HG02763 (cell line): ENCODE measurements around the gene IL22.
A peak's percentile ranks its signal among the peaks of the same experiment; 100 is the strongest.

ENCODE experiments used
- ATAC-seq: cut with Tn5 transposase; IDR thresholded peaks from one replicate; pipeline ENCODE4 v1.9.1; 2021; ENCODE audit warnings: mild to moderate bottlenecking, moderate library complexity; ENCODE audit not compliant: unreplicated experiment

IL22 gene

GRCh38 chr12:68264857-68265256 is 11.5 kb upstream of the IL22 start:
- ATAC-seq: no peak

GRCh38 chr12:68264158-68264855 is 10.9 kb upstream of the IL22 start:
- ATAC-seq: no peak

- ATAC-seq: no peak
Measured at GRCh38 chr12:68263366-68263765, 10.0 kb upstream of the IL22 start.

GRCh38 chr12:68261896-68262295 is 8.5 kb upstream of the IL22 start:
- ATAC-seq: no peak

- no peak for ATAC-seq
Measured at GRCh38 chr12:68260153-68260552, 6.7 kb upstream of the IL22 start.

- no peak for ATAC-seq
Measured at GRCh38 chr12:68259318-68259940, 6.0 kb upstream of the IL22 start.

- ATAC-seq: no peak
Measured at GRCh38 chr12:68252077-68252476, 1.3 kb downstream of the IL22 start.

- no peak for ATAC-seq
Measured at GRCh38 chr12:68250454-68250853, 3.0 kb downstream of the IL22 start.

- ATAC-seq: no peak
Measured at GRCh38 chr12:68247785-68248184, 5.6 kb downstream of the IL22 start.

GRCh38 chr12:68246350-68246749 is 7.1 kb downstream of the IL22 start:
- no peak for ATAC-seq

- no peak for ATAC-seq
Measured at GRCh38 chr12:68245180-68246021, 8.0 kb downstream of the IL22 start.

- ATAC-seq: no peak
Measured at GRCh38 chr12:68242777-68243176, 10.6 kb downstream of the IL22 start.

- peak; percentile 95 for ATAC-seq
Measured at GRCh38 chr12:68240975-68241374, 12.4 kb downstream of the IL22 start.

- ATAC-seq: no peak
Measured at GRCh38 chr12:68240079-68240478, 13.3 kb downstream of the IL22 start.

- no peak for ATAC-seq
Measured at GRCh38 chr12:68239309-68239982, 14.0 kb downstream of the IL22 start.

- no peak for ATAC-seq
Measured at GRCh38 chr12:68237619-68238018, 15.8 kb downstream of the IL22 start.

GRCh38 chr12:68237078-68237477 is 16.3 kb downstream of the IL22 start:
- ATAC-seq: no peak

GRCh38 chr12:68236421-68237059 is 16.9 kb downstream of the IL22 start:
- peak; percentile 60 for ATAC-seq

- no peak for ATAC-seq
Measured at GRCh38 chr12:68235576-68235975, 17.8 kb downstream of the IL22 start.

- ATAC-seq: no peak
Measured at GRCh38 chr12:68234140-68234539, 19.3 kb downstream of the IL22 start.

GRCh38 chr12:68233498-68233897 is 19.9 kb downstream of the IL22 start:
- no peak for ATAC-seq
